Measurements from ENCODE around the gene IL34.
A peak's percentile ranks its signal among the peaks of the same experiment; 100 is the strongest.

The IL34 gene

GRCh38 chr16:70647441-70648359 is 1.3 kb downstream of the IL34 start:
- peaks cover under 1% of the 10 kb centered on the region for H3K27me3 Mint-ChIP-seq
- no peaks in the 10 kb centered on the region for H3K9me3 Mint-ChIP-seq
- H3K36me3 Mint-ChIP-seq (ENCODE audit: low read depth) = no peaks in the 10 kb centered on the region
- H3K27ac Mint-ChIP-seq = no peak overlapping the region
- no peaks in the 10 kb centered on the region for H3K4me1 Mint-ChIP-seq (ENCODE audit: low read depth)
- H3K4me3 Mint-ChIP-seq = no peak overlapping the region

DNA sequence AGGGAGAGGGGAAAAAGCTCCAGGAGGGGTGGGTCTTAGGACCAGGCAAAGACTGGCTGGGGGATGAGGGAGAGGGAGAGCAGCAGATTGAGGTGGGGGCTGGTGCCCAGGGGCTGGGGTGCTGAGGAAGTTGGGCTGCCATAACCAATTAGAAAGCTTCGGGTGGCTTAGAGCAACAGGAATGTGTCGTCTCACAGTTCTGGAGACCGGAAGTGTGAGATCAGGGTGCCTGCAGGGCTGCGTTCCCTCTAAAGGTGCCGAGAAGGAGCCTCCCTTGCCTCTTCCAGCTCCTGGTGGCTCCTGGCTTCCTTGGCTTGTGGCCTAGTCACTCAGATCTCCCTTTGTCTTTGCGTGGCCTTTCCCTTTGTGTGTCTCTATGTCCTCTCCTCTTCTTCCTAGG is 2.2 kb downstream of the IL34 start:
- Mint-ChIP-seq H3K9me3 (no peaks in the 10 kb centered on the region), H3K27me3 (no peaks in the 10 kb centered on the region), H3K4me1 (ENCODE audit: low read depth) (no peaks in the 10 kb centered on the region), H3K36me3 (ENCODE audit: low read depth) (no peaks in the 10 kb centered on the region), H3K27ac (no peak overlapping the region), H3K4me3 (no peak overlapping the region)

GRCh38 chr16:70649300-70649699 is 2.9 kb downstream of the IL34 start:
- no peak overlapping the region for H3K4me3 Mint-ChIP-seq
- H3K27me3 Mint-ChIP-seq = no peaks in the 10 kb centered on the region
- H3K4me1 Mint-ChIP-seq (ENCODE audit: low read depth) = peaks cover 4% of the 10 kb centered on the region
- no peaks in the 10 kb centered on the region for H3K36me3 Mint-ChIP-seq (ENCODE audit: low read depth)
- H3K9me3 Mint-ChIP-seq = no peaks in the 10 kb centered on the region
- H3K27ac Mint-ChIP-seq = no peak overlapping the region

- H3K27ac Mint-ChIP-seq = no peak overlapping the region
- no peaks in the 10 kb centered on the region for H3K27me3 Mint-ChIP-seq
- no peaks in the 10 kb centered on the region for H3K36me3 Mint-ChIP-seq (ENCODE audit: low read depth)
- peaks cover 4% of the 10 kb centered on the region for H3K4me1 Mint-ChIP-seq (ENCODE audit: low read depth)
- H3K9me3 Mint-ChIP-seq = no peaks in the 10 kb centered on the region
- no peak overlapping the region for H3K4me3 Mint-ChIP-seq
Observed at GRCh38 chr16:70650216-70650615, 3.9 kb downstream of the IL34 start.

DNA sequence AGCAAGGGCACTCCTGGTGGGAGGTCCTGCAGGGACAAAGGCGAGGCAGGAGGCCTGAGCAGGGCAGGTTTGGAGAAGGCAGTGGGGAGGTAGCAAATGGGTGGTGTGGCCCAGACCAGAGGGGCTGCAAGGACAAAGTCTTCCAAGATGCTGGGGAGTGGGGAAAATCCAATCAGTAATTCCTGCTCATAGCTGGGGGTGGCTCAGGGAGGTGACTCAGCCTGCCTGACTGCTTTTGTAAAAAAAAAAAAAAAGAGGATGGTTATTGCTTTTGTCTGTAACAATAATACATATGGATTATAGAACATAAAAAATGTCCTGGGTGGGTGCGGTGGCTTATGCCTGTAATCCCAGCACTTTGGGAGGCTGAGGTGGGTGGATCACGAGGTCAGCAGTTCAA is 5.2 kb downstream of the IL34 start:
- peaks cover 4% of the 10 kb centered on the region for H3K4me1 Mint-ChIP-seq (ENCODE audit: low read depth)
- H3K27ac Mint-ChIP-seq = no peak overlapping the region
- H3K9me3 Mint-ChIP-seq = no peaks in the 10 kb centered on the region
- H3K4me3 Mint-ChIP-seq = no peak overlapping the region
- no peaks in the 10 kb centered on the region for H3K27me3 Mint-ChIP-seq
- no peaks in the 10 kb centered on the region for H3K36me3 Mint-ChIP-seq (ENCODE audit: low read depth)

- H3K36me3 Mint-ChIP-seq (ENCODE audit: low read depth) = no peaks in the 10 kb centered on the region
- peaks cover 4% of the 10 kb centered on the region for H3K4me1 Mint-ChIP-seq (ENCODE audit: low read depth)
- no peaks in the 10 kb centered on the region for H3K27me3 Mint-ChIP-seq
- no peak overlapping the region for H3K27ac Mint-ChIP-seq
- H3K4me3 Mint-ChIP-seq = no peak overlapping the region
- no peaks in the 10 kb centered on the region for H3K9me3 Mint-ChIP-seq
Observed at GRCh38 chr16:70652322-70652721, 6.0 kb downstream of the IL34 start.

DNA sequence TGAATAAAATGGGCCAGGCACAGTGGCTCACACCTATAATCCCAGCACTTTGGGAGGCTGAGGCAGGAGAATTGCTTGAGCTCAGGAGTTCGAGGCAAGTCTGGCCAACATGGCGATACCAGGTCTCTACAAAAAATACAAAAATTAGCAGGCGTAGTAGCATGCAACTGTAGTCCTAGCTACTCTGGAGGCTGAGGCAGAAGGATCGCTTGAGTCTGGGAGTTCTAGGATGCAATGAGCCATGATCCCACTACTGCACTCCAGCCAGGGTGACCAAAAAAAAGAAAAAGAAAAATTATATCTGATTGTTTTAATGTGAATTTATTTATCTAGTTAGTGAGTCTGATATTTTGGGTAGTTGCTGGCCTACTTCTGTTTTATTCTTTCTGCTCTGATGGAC is 7.0 kb downstream of the IL34 start:
- no peak overlapping the region for H3K27ac Mint-ChIP-seq
- H3K9me3 Mint-ChIP-seq = no peaks in the 10 kb centered on the region
- H3K4me3 Mint-ChIP-seq = no peak overlapping the region
- no peaks in the 10 kb centered on the region for H3K27me3 Mint-ChIP-seq
- H3K36me3 Mint-ChIP-seq (ENCODE audit: low read depth) = no peaks in the 10 kb centered on the region
- H3K4me1 Mint-ChIP-seq (ENCODE audit: low read depth) = peaks cover 4% of the 10 kb centered on the region

DNA sequence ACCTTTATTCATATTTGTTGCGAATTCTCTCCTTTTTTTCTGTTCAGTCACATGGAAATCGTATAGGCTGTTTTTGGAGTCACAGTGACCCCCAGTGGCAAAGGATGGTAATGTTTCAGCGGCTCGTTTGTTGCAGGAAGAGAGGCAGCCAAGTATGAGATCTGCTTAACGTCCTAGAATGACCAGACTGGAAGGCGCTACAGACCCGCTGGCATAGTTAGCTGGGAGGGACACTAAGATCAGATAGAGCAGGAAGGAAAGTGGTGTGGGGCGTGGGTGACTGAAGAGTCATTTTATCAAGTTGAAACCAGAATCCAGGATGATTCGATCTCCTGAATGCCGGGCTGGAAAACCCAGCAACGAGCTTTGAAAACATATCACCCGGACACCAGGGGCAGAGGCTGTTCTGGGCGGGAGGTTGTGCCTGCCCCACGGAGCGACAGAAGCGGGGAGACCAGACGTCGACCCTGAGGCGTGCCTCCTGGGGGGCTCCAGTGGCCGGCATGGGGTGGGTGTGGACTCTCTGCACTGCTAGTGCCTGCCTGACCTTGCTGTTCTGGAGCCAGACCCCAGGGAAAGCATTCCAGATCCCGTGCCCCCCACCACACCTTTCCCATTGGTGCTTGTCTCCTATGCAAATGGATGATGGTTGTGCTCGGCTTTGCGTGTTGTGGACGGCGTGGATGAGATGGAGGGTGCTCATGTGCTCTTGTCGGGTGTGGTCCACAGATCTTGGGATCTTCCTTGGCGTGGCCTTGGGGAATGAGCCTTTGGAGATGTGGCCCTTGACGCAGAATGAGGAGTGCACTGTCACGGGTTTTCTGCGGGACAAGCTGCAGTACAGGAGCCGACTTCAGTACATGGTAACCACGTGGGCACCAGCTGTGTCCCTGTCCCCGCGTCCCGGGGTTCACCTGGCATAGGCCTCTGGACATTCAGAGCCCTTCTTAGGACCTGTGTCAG is 7.7 kb downstream of the IL34 start:
- H3K36me3 Mint-ChIP-seq (ENCODE audit: low read depth) = no peaks in the 10 kb centered on the region
- peaks cover 4% of the 10 kb centered on the region for H3K4me1 Mint-ChIP-seq (ENCODE audit: low read depth)
- no peaks in the 10 kb centered on the region for H3K9me3 Mint-ChIP-seq
- H3K27ac Mint-ChIP-seq = no peak overlapping the region
- H3K4me3 Mint-ChIP-seq = peak overlapping the region; percentile 15
- no peaks in the 10 kb centered on the region for H3K27me3 Mint-ChIP-seq

DNA sequence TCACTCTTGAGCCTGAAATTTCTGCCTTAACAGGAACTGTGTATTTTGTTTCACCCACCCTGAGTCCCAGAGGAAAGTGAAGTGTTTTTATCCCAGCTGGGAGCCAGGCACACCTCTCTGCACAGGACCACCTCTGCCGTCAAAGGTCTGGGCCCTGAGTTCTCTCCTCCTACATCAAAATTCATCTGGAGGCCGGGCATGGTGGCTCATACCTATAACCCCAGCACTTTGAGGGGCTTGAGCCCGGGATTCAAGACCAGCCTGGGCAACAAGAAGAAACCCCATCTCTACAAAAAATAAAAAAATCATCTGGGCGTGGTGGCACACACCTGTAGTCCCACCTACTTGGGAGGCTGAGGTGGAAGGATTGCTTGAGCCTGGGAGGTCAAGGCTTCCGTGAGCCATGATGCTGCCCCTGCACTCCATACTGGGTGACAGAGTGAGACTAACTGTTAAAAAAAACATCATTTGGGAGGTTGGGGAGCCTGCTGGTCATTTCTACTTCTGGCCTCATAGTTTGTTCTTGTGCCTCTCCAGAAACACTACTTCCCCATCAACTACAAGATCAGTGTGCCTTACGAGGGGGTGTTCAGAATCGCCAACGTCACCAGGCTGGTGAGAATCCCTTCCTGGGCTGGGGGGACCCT is 9.8 kb downstream of the IL34 start:
- no peak overlapping the region for H3K27ac Mint-ChIP-seq
- no peaks in the 10 kb centered on the region for H3K9me3 Mint-ChIP-seq
- no peaks in the 10 kb centered on the region for H3K27me3 Mint-ChIP-seq
- H3K36me3 Mint-ChIP-seq (ENCODE audit: low read depth) = no peaks in the 10 kb centered on the region
- no peak overlapping the region for H3K4me3 Mint-ChIP-seq
- H3K4me1 Mint-ChIP-seq (ENCODE audit: low read depth) = peaks cover 4% of the 10 kb centered on the region

DNA sequence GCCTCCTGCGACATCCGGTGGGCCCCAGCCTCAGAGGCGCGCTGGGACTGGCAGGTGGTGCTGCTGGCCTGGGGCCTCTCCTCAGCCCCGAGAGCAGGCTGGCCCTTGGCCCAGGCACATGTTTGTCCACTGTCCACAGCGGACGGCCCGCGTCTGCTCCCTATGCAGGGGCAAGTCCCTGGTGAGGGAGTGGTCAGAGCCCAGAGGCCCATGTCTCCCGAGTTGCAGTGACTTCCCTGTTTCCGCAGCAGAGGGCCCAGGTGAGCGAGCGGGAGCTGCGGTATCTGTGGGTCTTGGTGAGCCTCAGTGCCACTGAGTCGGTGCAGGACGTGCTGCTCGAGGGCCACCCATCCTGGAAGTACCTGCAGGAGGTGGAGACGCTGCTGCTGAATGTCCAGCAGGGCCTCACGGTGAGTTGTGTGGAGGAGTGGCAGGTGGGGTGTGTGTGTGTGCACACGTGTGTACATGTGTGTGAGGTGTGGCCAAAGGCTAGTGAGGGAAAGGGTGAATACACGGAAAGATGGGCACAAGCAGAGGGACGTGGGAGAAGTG is 10.4 kb downstream of the IL34 start:
- H3K27ac Mint-ChIP-seq = no peak overlapping the region

DNA sequence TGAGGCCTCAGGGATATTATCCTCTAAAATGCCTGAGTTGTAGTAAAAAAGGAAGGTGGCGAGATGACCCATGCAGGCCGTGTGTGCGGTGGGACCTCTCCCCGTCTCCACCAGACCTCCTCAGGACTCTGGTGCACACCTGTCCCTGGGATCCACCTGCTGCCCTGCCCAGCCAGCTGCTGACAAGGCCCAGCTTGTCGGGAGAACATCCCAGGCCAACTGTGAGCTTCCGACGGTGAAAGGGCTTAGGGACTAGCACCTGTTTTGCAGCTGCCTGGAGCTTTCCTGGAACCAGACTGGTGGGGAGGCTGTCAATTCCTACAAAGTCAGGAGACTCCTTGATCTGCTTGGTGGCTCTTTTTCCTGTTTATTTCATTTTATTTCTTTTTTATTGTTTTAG is 11.6 kb downstream of the IL34 start:
- Mint-ChIP-seq H3K9me3 (no peaks in the 10 kb centered on the region), H3K4me3 (no peak overlapping the region), H3K27me3 (no peaks in the 10 kb centered on the region), H3K36me3 (ENCODE audit: low read depth) (no peaks in the 10 kb centered on the region), H3K4me1 (ENCODE audit: low read depth) (peaks cover 4% of the 10 kb centered on the region), H3K27ac (no peak overlapping the region)

More for the DNA sequence above, 10.4 kb downstream of the IL34 start:
- Mint-ChIP-seq H3K4me3 (no peak overlapping the region), H3K27me3 (no peaks in the 10 kb centered on the region), H3K36me3 (ENCODE audit: low read depth) (no peaks in the 10 kb centered on the region), H3K4me1 (ENCODE audit: low read depth) (peaks cover 4% of the 10 kb centered on the region), H3K9me3 (no peaks in the 10 kb centered on the region)

GRCh38 chr16:70658921-70659320 is 12.6 kb downstream of the IL34 start:
- H3K27ac Mint-ChIP-seq = no peak overlapping the region
- H3K4me3 Mint-ChIP-seq = no peak overlapping the region
- peaks cover 1% of the 10 kb centered on the region for H3K4me1 Mint-ChIP-seq (ENCODE audit: low read depth)
- no peaks in the 10 kb centered on the region for H3K9me3 Mint-ChIP-seq
- no peaks in the 10 kb centered on the region for H3K27me3 Mint-ChIP-seq
- no peaks in the 10 kb centered on the region for H3K36me3 Mint-ChIP-seq (ENCODE audit: low read depth)

DNA sequence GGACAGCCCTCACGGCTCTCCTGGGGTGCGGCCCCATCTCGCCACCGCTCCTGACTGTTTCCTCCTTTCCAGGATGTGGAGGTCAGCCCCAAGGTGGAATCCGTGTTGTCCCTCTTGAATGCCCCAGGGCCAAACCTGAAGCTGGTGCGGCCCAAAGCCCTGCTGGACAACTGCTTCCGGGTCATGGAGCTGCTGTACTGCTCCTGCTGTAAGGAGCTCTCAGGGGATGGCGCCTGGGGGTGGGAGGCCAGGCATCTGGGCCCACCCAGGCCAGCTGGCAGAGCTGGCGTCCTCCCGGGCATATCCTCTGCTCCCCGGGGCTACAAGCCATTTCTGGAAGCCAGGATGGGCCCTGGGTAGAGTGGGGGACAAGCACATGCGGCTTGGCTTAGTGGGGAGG is 13.2 kb downstream of the IL34 start:
- no peaks in the 10 kb centered on the region for H3K9me3 Mint-ChIP-seq
- H3K36me3 Mint-ChIP-seq (ENCODE audit: low read depth) = no peaks in the 10 kb centered on the region
- H3K27me3 Mint-ChIP-seq = no peaks in the 10 kb centered on the region
- H3K27ac Mint-ChIP-seq = no peak overlapping the region
- H3K4me1 Mint-ChIP-seq (ENCODE audit: low read depth) = no peaks in the 10 kb centered on the region
- no peak overlapping the region for H3K4me3 Mint-ChIP-seq

- Mint-ChIP-seq H3K36me3 (ENCODE audit: low read depth) (no peaks in the 10 kb centered on the region), H3K27ac (no peak overlapping the region), H3K9me3 (no peaks in the 10 kb centered on the region), H3K4me1 (ENCODE audit: low read depth) (no peaks in the 10 kb centered on the region), H3K27me3 (no peaks in the 10 kb centered on the region), H3K4me3 (no peak overlapping the region)
Observed at GRCh38 chr16:70659953-70660671, 13.8 kb downstream of the IL34 start.

Measured in stimulated activated naive CD8-positive, alpha-beta T cell treated with anti-CD3 and anti-CD28 coated beads, Interleukin-15, Interleukin-2, amounts not matched to agents 100 ng/mL and 50 ng/mL, for 24 hours (primary cell).